Transverse colon (tissue), 4 donors: ENCODE data around the gene HTR2A.

Experiments
- CTCF ChIP-seq, 5 experiments: fragments of 200-600 bp in 3 of 5; fragments of 450-650 bp in 2 of 5; sonication (generic) in 3 of 5; IDR thresholded peaks; 1 replicate in 2 of 5; 2 replicates in 3 of 5; pipeline ENCODE4 v1.5.1; 2016 to 2017; ENCODE audit warnings: antibody characterized with exemption in 5 of 5, inconsistent platforms in 3 of 5, mild to moderate bottlenecking in 2 of 5, moderate library complexity in 1 of 5
- EP300 ChIP-seq: sonication (generic); formaldehyde crosslinking; IDR thresholded peaks from one replicate; pipeline ENCODE4 v1.6.1; 2017; ENCODE audit warnings: antibody characterized with exemption, low read depth
- POLR2A ChIP-seq: fragments of 450-650 bp; IDR thresholded peaks from one replicate; pipeline ENCODE4 v1.6.1; 2016; ENCODE audit warnings: antibody characterized with exemption, mild to moderate bottlenecking, moderate library complexity
- POLR2AphosphoS5 ChIP-seq, 3 donors: sonication (generic); formaldehyde crosslinking; IDR thresholded peaks; one replicate each; pipeline ENCODE4 v1.6.1; 2016; ENCODE audit warnings: antibody characterized with exemption in 3 of 3

DNA sequence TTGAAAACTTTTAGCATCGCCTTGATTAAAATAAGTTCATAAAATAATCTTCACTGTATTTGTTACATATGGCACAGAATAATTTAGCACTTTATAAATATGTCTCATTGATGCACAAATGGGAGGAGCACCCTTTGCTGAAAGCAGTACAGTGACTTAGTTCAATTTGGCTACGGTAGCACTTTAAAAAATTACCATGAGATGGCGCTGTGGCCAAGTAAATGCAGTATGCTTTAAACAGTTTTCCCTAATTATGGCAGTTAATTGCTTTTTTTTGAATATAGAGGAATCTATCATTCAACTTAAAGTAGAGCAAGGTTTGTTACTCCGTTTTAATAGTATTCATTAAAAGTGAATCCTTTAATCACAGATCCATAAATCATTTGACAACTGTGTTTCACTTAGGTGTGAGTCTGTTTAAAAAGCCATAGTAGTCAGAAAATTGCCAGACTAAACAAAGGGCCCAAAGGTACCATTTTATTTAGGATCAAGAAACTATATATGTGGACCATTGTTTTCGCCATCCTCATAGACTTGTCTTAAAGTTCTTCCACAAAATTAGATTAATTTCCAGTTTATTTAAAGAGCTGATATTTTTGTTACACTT lies 65.2 kb downstream of the HTR2A start:
- TF ChIP-seq CTCF (IDR thresholded peaks at IDR 0.05) = peak; percentile 69 to 84 (median 74)
- no peak for TF ChIP-seq POLR2AphosphoS5 (IDR thresholded peaks at IDR 0.05)
- TF ChIP-seq EP300 = no peak
- no peak for TF ChIP-seq POLR2A
